ENCODE data around the gene PI4KB. TPM values are rescaled to one million over a fixed set of nuclear protein-coding genes. Genes with fewer than 3 reads are reported as not detected.

Gene PI4KB
- total RNA-seq (10 to 100 TPM; 24.2 to 27.1 TPM), polyA plus RNA-seq (10 to 100 TPM; 14.2 to 14.3 TPM)

- Histone ChIP-seq H3K4me3 (ENCODE audit: low read depth in 1 of 3, low read length in 3 of 3) (peak within 1 kb of the TSS; percentile 71 to 90 (median 88)), H3K36me3 (ENCODE audit: control insufficient read depth in 4 of 4, insufficient read depth in 3 of 4, low read depth in 1 of 4, low read length in 3 of 4) (peaks cover 0 to 10% (median 4%) of the 10 kb centered on the region in 4 donors), H3K4me1 (ENCODE audit: control insufficient read depth in 4 of 4, insufficient read depth in 4 of 4, low read length in 3 of 4) (peaks cover 0 to 30% (median 20%) of the 10 kb centered on the region in 4 donors), H3K27ac (ENCODE audit: low read depth in 1 of 2, low read length in 2 of 2) (peak within 1 kb of the TSS; percentile 65 to 85), H3K27me3 (ENCODE audit: control insufficient read depth in 4 of 4, insufficient read depth in 4 of 4, low read length in 3 of 4) (no peaks in the 10 kb centered on the region), H3K9me3 (ENCODE audit: control insufficient read depth in 4 of 4, low read length in 3 of 4) (no peaks in the 10 kb centered on the region), H3K9ac (ENCODE audit: low read depth in 1 of 2, low read length in 2 of 2) (peak within 1 kb of the TSS; percentile 70 to 90)
- DNase-seq (ENCODE audit: low spot score): peak; percentile 92
- peak; percentile 30 to 45 for TF ChIP-seq RAD21 (IDR thresholded peaks at IDR 0.05)
- peak; percentile 57 for TF ChIP-seq TAF1 (conservative IDR thresholded peaks at IDR 0.05)
- TF ChIP-seq HNF4A (conservative IDR thresholded peaks at IDR 0.05): peak; percentile 34 to 37
- TF ChIP-seq JUND (IDR thresholded peaks at IDR 0.05): peak in 1 of 2 donors; percentile 39
- TF ChIP-seq YY1 (IDR thresholded peaks at IDR 0.05): no peak
- TF ChIP-seq MAX (IDR thresholded peaks at IDR 0.05): peak; percentile 17
- peak in 1 of 2 donors; percentile 36 for TF ChIP-seq GABPA (IDR thresholded peaks at IDR 0.05 in 1 of 2, conservative IDR thresholded peaks at IDR 0.05 in 1 of 2)
- TF ChIP-seq FOXA1 (IDR thresholded peaks at IDR 0.05): no peak
- TF ChIP-seq SP1 (IDR thresholded peaks at IDR 0.05): peak; percentile 69
- TF ChIP-seq ZBTB33 (IDR thresholded peaks at IDR 0.05): peak; percentile 74
- TF ChIP-seq FOXA2 (IDR thresholded peaks at IDR 0.05): no peak
- peak; percentile 85 for TF ChIP-seq REST (IDR thresholded peaks at IDR 0.05)
- peak in 1 of 2 donors; percentile 52 for TF ChIP-seq RXRA (IDR thresholded peaks at IDR 0.05)
- TF ChIP-seq HNF4G (IDR thresholded peaks at IDR 0.05): no peak
- TF ChIP-seq EGR1 (IDR thresholded peaks at IDR 0.05; ENCODE audit: low read depth in 2 of 2): peak in 1 of 2 donors; percentile 16
- WGBS: under 1% methylated on average over 40 of the region's 40 CpGs
Measured at GRCh38 chr1:151327223-151327902, at the start of gene PI4KB. Gene PI4KB (minus strand): TSS chr1:151327416. CDS start chr1:151316481, 10,935 bp downstream.

GRCh38 chr1:151373196-151373595 lies 46.0 kb upstream of the PI4KB start:
- no peak overlapping the region for H3K27ac ChIP-seq (ENCODE audit: low read depth in 1 of 2, low read length in 2 of 2)

More at GRCh38 chr1:151373196-151373595, 46.0 kb upstream of the PI4KB start:
- H3K9ac ChIP-seq (ENCODE audit: low read depth in 1 of 2, low read length in 2 of 2): no peak overlapping the region
- WGBS: 87% methylated on average over 14 of the region's 14 CpGs
- no peak overlapping the region for H3K4me3 ChIP-seq (ENCODE audit: low read depth in 1 of 3, low read length in 3 of 3)
- peaks cover 18 to 43% (median 36%) of the 10 kb centered on the region in 4 donors for H3K4me1 ChIP-seq (ENCODE audit: control insufficient read depth in 4 of 4, insufficient read depth in 4 of 4, low read length in 3 of 4)
- no peak for DNase-seq (ENCODE audit: low spot score)
- no peaks in the 10 kb centered on the region for H3K27me3 ChIP-seq (ENCODE audit: control insufficient read depth in 4 of 4, insufficient read depth in 4 of 4, low read length in 3 of 4)
- H3K36me3 ChIP-seq (ENCODE audit: control insufficient read depth in 4 of 4, insufficient read depth in 3 of 4, low read depth in 1 of 4, low read length in 3 of 4): no peaks in the 10 kb centered on the region
- TF ChIP-seq HNF4G (IDR thresholded peaks at IDR 0.05): no peak
- no peak for TF ChIP-seq TAF1 (conservative IDR thresholded peaks at IDR 0.05)
- no peak for TF ChIP-seq MAX (IDR thresholded peaks at IDR 0.05)
- TF ChIP-seq CTCF (IDR thresholded peaks at IDR 0.05; ENCODE audit: low read depth, low read length, missing input control): no peak
- no peak for TF ChIP-seq EGR1 (IDR thresholded peaks at IDR 0.05; ENCODE audit: low read depth in 2 of 2)
- H3K9me3 ChIP-seq (ENCODE audit: control insufficient read depth in 4 of 4, low read length in 3 of 4): no peaks in the 10 kb centered on the region
